ENCODE data around the gene PRKN. TPM values are rescaled to one million over a fixed set of nuclear protein-coding genes. Genes with fewer than 3 reads are reported as not detected.

The PRKN gene
- total RNA-seq, 1 donor from 2014 or later, result 25.5 TPM

- Histone ChIP-seq H3K4me3 (no peak overlapping the region), H3K27me3 (ENCODE audit: low read depth) (no peaks in the 10 kb centered on the region), H3K9me3 (replicated peaks) (no peaks in the 10 kb centered on the region), H3K27ac (replicated peaks) (no peak overlapping the region), H3K4me1 (no peaks in the 10 kb centered on the region), H3K36me3 (no peaks in the 10 kb centered on the region)
- intact Hi-C loops (cut with micrococcal nuclease), result no loop called here
- no peak for DNase-seq
- no peak for TF ChIP-seq CTCF (IDR thresholded peaks at IDR 0.05; ENCODE audit: borderline replicate concordance)
Measured at GRCh38 chr6:161465403-161465802, 1262.2 kb downstream of the PRKN start.

GRCh38 chr6:161463071-161463470 lies 1264.5 kb downstream of the PRKN start:
- Histone ChIP-seq H3K36me3 (no peaks in the 10 kb centered on the region), H3K4me3 (no peak overlapping the region), H3K27ac (replicated peaks) (no peak overlapping the region), H3K27me3 (ENCODE audit: low read depth) (no peaks in the 10 kb centered on the region), H3K4me1 (no peaks in the 10 kb centered on the region), H3K9me3 (replicated peaks) (no peaks in the 10 kb centered on the region)
- intact Hi-C loops (cut with micrococcal nuclease), result no loop called here
- TF ChIP-seq CTCF (IDR thresholded peaks at IDR 0.05; ENCODE audit: borderline replicate concordance), result no peak
- DNase-seq, result no peak

GRCh38 chr6:161462148-161462547 lies 1265.4 kb downstream of the PRKN start:
- Histone ChIP-seq H3K9me3 (replicated peaks) (no peaks in the 10 kb centered on the region), H3K4me1 (no peaks in the 10 kb centered on the region), H3K27ac (replicated peaks) (no peak overlapping the region), H3K27me3 (ENCODE audit: low read depth) (no peaks in the 10 kb centered on the region), H3K36me3 (no peaks in the 10 kb centered on the region), H3K4me3 (no peak overlapping the region)
- no peak for TF ChIP-seq CTCF (IDR thresholded peaks at IDR 0.05; ENCODE audit: borderline replicate concordance)
- DNase-seq, result no peak
- intact Hi-C loops (cut with micrococcal nuclease), result no loop called here

GRCh38 chr6:161459008-161459615 lies 1268.5 kb downstream of the PRKN start:
- Histone ChIP-seq H3K4me3 (no peak overlapping the region), H3K27me3 (ENCODE audit: low read depth) (no peaks in the 10 kb centered on the region), H3K4me1 (no peaks in the 10 kb centered on the region), H3K27ac (replicated peaks) (no peak overlapping the region), H3K36me3 (no peaks in the 10 kb centered on the region), H3K9me3 (replicated peaks) (no peaks in the 10 kb centered on the region)
- TF ChIP-seq CTCF (IDR thresholded peaks at IDR 0.05; ENCODE audit: borderline replicate concordance), result no peak
- DNase-seq, result no peak
- intact Hi-C loops (cut with micrococcal nuclease), result no loop called here

- no peaks in the 10 kb centered on the region for H3K27me3 ChIP-seq (ENCODE audit: low read depth)
- no peak overlapping the region for H3K4me3 ChIP-seq
- no peaks in the 10 kb centered on the region for H3K36me3 ChIP-seq
- intact Hi-C loops (cut with micrococcal nuclease), result no loop called here
- no peak overlapping the region for H3K27ac ChIP-seq (replicated peaks)
- no peak for DNase-seq
- no peaks in the 10 kb centered on the region for H3K9me3 ChIP-seq (replicated peaks)
- H3K4me1 ChIP-seq, result no peaks in the 10 kb centered on the region
- no peak for TF ChIP-seq CTCF (IDR thresholded peaks at IDR 0.05; ENCODE audit: borderline replicate concordance)
Measured at GRCh38 chr6:161458201-161458951, 1269.2 kb downstream of the PRKN start.
